Smooth muscle cell (in vitro differentiated cells): ENCODE measurements around the gene APOL1. TPM values are rescaled to one million over a fixed set of nuclear protein-coding genes. Genes with fewer than 3 reads are reported as not detected.
"Not testable (repeated sequence)": the region's sequence is repeated elsewhere in the genome, so short reads cannot be mapped to it uniquely, and the experiment has no call there.

Experiments
- DNase-seq: peaks from one replicate; lab custom pipeline; 2025; ENCODE audit not compliant: unreplicated experiment; lab: John Stamatoyannopoulos, UW
- H2AFZ ChIP-seq: fragments of 200-600 bp; sonication (generic); 2 replicates; pipeline ENCODE4 v1.6.0; 2016; ENCODE audit warnings: antibody characterized with exemption, low read depth, mild to moderate bottlenecking
- H3F3A ChIP-seq: fragments of 200-600 bp; sonication (generic); 2 replicates; pipeline ENCODE4 v1.6.0; 2017; ENCODE audit warnings: antibody characterized with exemption, low read depth
- H3K27ac ChIP-seq: fragments of 200-600 bp; sonication (generic); 2 replicates; pipeline ENCODE4 v1.5.1; 2016; ENCODE audit warnings: low read depth, mild to moderate bottlenecking
- H3K27me3 ChIP-seq: fragments of 200-600 bp; sonication (generic); 2 replicates; pipeline ENCODE4 v1.6.1; 2016; ENCODE audit warnings: low read depth, mild to moderate bottlenecking
- H3K36me3 ChIP-seq: fragments of 200-600 bp; sonication (generic); 2 replicates; pipeline ENCODE4 v1.5.1; 2016; ENCODE audit warnings: low read depth
- H3K4me1 ChIP-seq: fragments of 200-600 bp; sonication (generic); 2 replicates; pipeline ENCODE4 v1.5.1; 2016; ENCODE audit warnings: low read depth
- H3K4me2 ChIP-seq: fragments of 200-600 bp; sonication (generic); 2 replicates; pipeline ENCODE4 v1.6.0; 2016; ENCODE audit warnings: mild to moderate bottlenecking
- H3K4me3 ChIP-seq: fragments of 200-600 bp; sonication (generic); 2 replicates; pipeline ENCODE4 v1.5.1; 2016; ENCODE audit warnings: mild to moderate bottlenecking
- H3K79me2 ChIP-seq: fragments of 200-600 bp; sonication (generic); 2 replicates; pipeline ENCODE4 v1.6.0; 2016; ENCODE audit warnings: low read depth, mild to moderate bottlenecking
- H3K9ac ChIP-seq: fragments of 200-600 bp; sonication (generic); 2 replicates; pipeline ENCODE4 v1.6.0; 2016; ENCODE audit warnings: low read depth
- H3K9me3 ChIP-seq: fragments of 200-600 bp; sonication (generic); replicated peaks from 2 replicates; pipeline ENCODE4 v1.5.1; 2016; ENCODE audit warnings: low read depth
- H4K20me1 ChIP-seq: fragments of 200-600 bp; sonication (generic); 2 replicates; pipeline ENCODE4 v1.6.0; 2016; ENCODE audit warnings: low read depth
- CTCF ChIP-seq: fragments of 200-600 bp; sonication (generic); IDR thresholded peaks from 2 replicates; pipeline ENCODE4 v1.5.1; 2017; ENCODE audit warnings: borderline replicate concordance, mild to moderate bottlenecking, antibody characterized with exemption; ENCODE audit not compliant: insufficient read depth, poor library complexity, severe bottlenecking
- WGBS: methylation state at CpG from one replicate; pipeline ENCODE4 v1.1.7; 2016; ENCODE audit warnings: low lambda C conversion rate; 5-methylcytosine and 5-hydroxymethylcytosine counted together
- polyA plus RNA-seq: library from polyadenylated mRNA; unstranded; fragments of >200 nt; fragmentation: Nextera tagmentation; extraction: Ambion mirVana; gene quantifications from 2 replicates; pipeline ENCODE4 v1.2.1, GENCODE V29; 2016
- total RNA-seq: library from RNA; depleted of rRNA; stranded (reverse); fragments of >200 nt; gene quantifications from 2 replicates; pipeline ENCODE4 v1.2.3, GENCODE V29; 2014

The APOL1 gene
- total RNA-seq (not detected in 2 replicates), polyA plus RNA-seq (0.62 and 4.9 TPM in 2 replicates)

DNA sequence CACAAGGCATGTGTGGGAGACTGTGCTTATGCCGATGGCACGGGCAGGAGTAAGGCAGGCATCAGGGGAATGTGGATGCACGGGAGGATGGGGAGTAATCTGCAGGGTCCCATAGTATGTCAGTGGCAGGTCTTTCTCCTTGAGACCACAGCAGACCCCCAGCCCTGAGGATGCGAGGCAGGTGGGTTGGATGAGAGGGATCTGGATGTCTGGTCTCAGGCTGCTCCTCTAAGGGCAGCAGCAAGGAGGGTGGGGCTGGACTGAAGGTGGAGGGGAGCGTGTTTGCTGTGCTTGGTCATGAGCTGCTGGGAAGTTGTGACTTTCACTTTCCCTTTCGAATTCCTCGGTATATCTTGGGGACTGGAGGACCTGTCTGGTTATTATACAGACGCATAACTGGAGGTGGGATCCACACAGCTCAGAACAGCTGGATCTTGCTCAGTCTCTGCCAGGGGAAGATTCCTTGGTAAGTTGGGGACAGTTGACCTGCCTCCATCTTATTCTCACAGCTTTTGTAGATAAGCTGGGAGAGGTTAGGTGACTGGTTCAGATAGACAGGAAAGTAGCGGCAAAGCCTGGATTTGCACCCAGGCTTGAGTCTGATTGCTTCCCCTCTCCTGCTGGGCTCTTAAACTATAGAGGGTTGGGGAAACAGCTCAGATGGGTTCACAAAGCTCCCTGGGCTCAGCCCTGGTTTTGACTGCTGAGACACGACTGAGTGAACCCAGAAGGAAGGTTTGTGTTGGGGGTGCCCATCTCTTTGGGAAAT lies at the start of gene APOL1:
Gene APOL1 (plus strand): TSS at position 380 of the 769 bp plus-strand sequence. CDS start 1,823 bp downstream, outside the sequence.
- no peak for DNase-seq

GRCh38 chr22:36203441-36203840 lies 49.5 kb upstream of the APOL1 start:
- H3K4me3 ChIP-seq, H3K9ac ChIP-seq, H3K27me3 ChIP-seq, H3K79me2 ChIP-seq, H3K36me3 ChIP-seq, H2AFZ ChIP-seq, H3K9me3 ChIP-seq, H4K20me1 ChIP-seq, H3K4me1 ChIP-seq, H3K4me2 ChIP-seq, H3F3A ChIP-seq, DNase-seq: not testable (repeated sequence)
- H3K27ac ChIP-seq: peak overlapping the region; percentile 56
- 78% methylated on average over 7 of the region's 7 CpGs for WGBS

More for the DNA sequence above, at the start of gene APOL1:
- Histone ChIP-seq H3K9me3 (no peaks in the 10 kb centered on the region), H3K27me3 (no peaks in the 10 kb centered on the region), H3K4me2 (no peak within 1 kb of the TSS), H4K20me1 (no peaks in the 10 kb centered on the region), H3F3A (no peaks in the 10 kb centered on the region), H3K36me3 (no peaks in the 10 kb centered on the region), H3K27ac (no peak within 1 kb of the TSS), H2AFZ (no peak within 1 kb of the TSS), H3K9ac (no peak within 1 kb of the TSS), H3K4me1 (no peaks in the 10 kb centered on the region), H3K4me3 (no peak within 1 kb of the TSS), H3K79me2 (no peaks in the 10 kb centered on the region)
- WGBS: 92% methylated on average over 10 of the region's 10 CpGs
- TF ChIP-seq CTCF: no peak

GRCh38 chr22:36204001-36204631 lies 48.8 kb upstream of the APOL1 start:
- Histone ChIP-seq H3K27ac (no peak overlapping the region), H3K36me3 (no peaks in the 10 kb centered on the region), H3K4me1 (peaks cover 4% of the 10 kb centered on the region), H4K20me1 (no peaks in the 10 kb centered on the region), H3K4me3 (no peak overlapping the region), H3K9me3 (no peaks in the 10 kb centered on the region), H3K4me2 (no peak overlapping the region), H3K9ac (no peak overlapping the region), H3K27me3 (no peaks in the 10 kb centered on the region), H3K79me2 (no peaks in the 10 kb centered on the region), H3F3A (no peaks in the 10 kb centered on the region), H2AFZ (no peak overlapping the region)
- WGBS: 87% methylated on average over 8 of the region's 8 CpGs
- TF ChIP-seq CTCF: no peak
- no peak for DNase-seq

DNA sequence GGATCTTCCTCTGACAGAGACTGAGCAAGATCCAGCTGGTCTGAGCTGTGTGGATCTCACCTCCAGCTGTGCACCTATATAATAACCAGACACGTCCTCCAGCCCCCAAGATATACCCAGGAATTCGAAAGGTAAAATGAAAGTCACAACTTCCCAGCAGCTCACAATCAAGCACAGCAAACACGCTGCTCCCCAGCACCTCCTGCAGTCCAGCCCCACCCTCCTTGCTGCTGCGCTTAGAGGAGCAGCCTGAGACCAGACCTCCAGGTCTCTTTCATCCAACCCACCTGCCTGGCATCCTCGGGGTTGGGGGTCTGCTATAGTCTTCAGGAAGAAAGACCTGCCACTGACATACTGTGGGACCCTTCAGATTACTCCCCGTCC lies 48.3 kb upstream of the APOL1 start:
- H3K27ac ChIP-seq: no peak overlapping the region
- H3K9me3 ChIP-seq: no peaks in the 10 kb centered on the region
- H3K27me3 ChIP-seq: no peaks in the 10 kb centered on the region
- no peak overlapping the region for H3K4me2 ChIP-seq
- no peaks in the 10 kb centered on the region for H3F3A ChIP-seq
- TF ChIP-seq CTCF: no peak
- DNase-seq: no peak
- H3K9ac ChIP-seq: no peak overlapping the region
- no peak overlapping the region for H3K4me3 ChIP-seq
- H3K4me1 ChIP-seq: peaks cover 4% of the 10 kb centered on the region
- no peaks in the 10 kb centered on the region for H3K36me3 ChIP-seq
- no peaks in the 10 kb centered on the region for H4K20me1 ChIP-seq
- H3K79me2 ChIP-seq: no peaks in the 10 kb centered on the region
- H2AFZ ChIP-seq: no peak overlapping the region
- WGBS: 86% methylated on average over 6 of the region's 6 CpGs

DNA sequence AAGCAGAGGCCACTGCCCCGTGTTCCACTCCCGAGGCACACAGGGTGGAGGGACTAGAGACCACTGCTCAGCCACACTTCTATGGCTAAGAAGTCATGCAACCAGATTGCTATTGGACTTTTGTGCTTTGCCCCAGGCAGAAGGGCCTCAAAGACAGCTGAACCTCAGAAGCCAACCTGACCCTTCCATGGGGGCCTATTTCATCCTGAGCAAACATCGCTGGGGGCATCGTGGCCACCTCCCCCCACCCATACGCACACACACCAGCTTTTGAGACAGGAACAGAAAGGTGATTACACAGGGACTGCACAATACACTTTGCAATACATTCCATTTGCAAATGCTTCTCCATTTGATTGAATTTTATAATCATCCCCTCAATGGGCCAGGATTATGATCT lies 47.4 kb upstream of the APOL1 start:
- WGBS: 95% methylated on average over 5 of the region's 5 CpGs
- H3K36me3 ChIP-seq, H3K27me3 ChIP-seq, H3K9me3 ChIP-seq, H3K79me2 ChIP-seq, H3F3A ChIP-seq, H3K4me3 ChIP-seq, H2AFZ ChIP-seq, H4K20me1 ChIP-seq, H3K4me1 ChIP-seq, H3K9ac ChIP-seq, H3K4me2 ChIP-seq, H3K27ac ChIP-seq, DNase-seq: not testable (repeated sequence)
